HuH-7.5 (cell line): ENCODE measurements around the gene PITX3.
"Not testable (repeated sequence)": the region's sequence is repeated elsewhere in the genome, so short reads cannot be mapped to it uniquely, and the experiment has no call there.

Experiments
- DNase-seq: peaks from one replicate; pipeline ENCODE4 v3.0.0; 2011; ENCODE audit warnings: low spot score

The PITX3 gene

GRCh38 chr10:102255404-102255803, 14.1 kb upstream of the PITX3 start:
- no peak for DNase-seq

GRCh38 chr10:102254426-102254825, 13.1 kb upstream of the PITX3 start:
- DNase-seq, result no peak

- not testable (repeated sequence) for DNase-seq
Measured at GRCh38 chr10:102252508-102252907, 11.2 kb upstream of the PITX3 start.

DNA sequence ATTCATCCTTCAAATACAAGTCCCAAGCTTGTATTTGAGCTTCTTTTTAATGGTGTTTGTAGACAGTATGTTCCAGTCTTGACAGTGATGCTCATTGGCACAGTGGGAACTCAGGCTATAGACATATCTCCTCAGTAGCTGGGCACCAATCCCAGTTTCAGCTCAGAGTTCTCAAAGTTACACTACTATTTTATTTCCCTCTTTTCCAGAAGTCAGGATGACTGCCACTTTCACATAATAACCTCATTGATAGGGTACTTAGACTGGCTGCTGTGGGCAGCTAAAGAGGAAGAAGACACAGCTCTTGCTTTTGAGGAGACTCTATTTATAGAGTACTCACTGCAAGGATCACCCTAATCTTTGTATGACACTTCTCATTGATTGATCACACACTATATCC, 6.4 kb upstream of the PITX3 start:
- DNase-seq, result no peak

DNA sequence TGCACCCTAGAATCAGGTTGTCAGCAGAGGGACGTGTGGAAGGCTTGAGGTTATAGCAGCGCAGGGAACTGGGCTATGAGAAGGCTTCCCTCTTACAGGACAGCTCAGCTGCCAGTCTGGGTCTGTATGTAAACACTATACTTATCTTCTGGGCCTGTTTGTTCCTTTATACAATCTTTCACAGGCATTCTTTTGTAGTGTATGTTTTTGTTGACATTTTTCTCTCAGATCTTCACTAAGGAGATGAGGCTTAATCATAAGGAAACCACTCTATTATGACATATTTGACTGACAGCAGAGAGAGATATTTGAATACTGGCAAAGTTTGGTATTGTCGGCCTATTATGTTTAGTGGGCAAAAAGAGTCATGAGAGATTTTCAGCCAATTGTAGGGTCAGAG, 4.9 kb upstream of the PITX3 start:
- DNase-seq, result no peak

DNA sequence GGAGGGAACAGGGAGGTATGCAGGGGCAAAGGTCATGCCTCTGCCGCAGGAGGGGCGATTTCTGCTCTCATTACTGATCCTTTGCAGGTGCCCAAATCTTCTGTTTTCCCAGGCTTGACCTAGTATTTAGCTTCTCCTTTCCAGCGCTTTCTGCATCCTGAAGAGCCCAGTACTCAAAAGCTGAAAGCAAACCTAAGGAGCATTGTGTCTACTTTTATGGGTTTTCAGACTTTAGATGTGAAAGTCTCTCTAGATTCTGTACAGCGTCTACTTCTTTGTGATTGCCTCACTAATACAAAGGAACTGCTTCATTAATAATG, 4.6 kb upstream of the PITX3 start:
- DNase-seq, result no peak

GRCh38 chr10:102245082-102245931, 4.0 kb upstream of the PITX3 start, which contains the start of gene GBF1:
Gene GBF1, plus strand, starts transcription at chr10:102245532. Its CDS starts 13,407 bp downstream, at chr10:102258939.
- peak; percentile 98 for DNase-seq

DNA sequence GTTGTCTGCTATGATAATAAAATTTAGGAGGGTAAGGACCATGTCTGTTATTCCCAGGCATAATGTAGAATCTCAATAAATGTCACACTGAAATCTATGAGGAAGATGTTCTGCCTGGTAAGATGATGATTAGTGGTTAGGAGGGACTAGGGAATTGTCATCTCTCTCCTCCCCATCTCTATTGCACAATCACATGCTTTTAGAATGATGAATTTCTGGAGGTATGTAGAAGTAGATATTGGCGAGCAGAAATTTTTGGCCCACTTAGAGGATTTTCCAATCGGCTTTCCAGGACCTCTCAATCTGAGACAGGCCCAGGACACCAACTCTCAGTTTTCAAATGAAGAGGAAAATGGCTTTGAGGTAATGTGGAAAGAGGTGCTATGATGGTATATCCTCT, 2.0 kb upstream of the PITX3 start:
- DNase-seq, result no peak

- no peak for DNase-seq
Measured at GRCh38 chr10:102242118-102242485, 790 bp upstream of the PITX3 start.

GRCh38 chr10:102241032-102241443, 274 bp downstream of the PITX3 start:
- DNase-seq, result peak; percentile 64

DNA sequence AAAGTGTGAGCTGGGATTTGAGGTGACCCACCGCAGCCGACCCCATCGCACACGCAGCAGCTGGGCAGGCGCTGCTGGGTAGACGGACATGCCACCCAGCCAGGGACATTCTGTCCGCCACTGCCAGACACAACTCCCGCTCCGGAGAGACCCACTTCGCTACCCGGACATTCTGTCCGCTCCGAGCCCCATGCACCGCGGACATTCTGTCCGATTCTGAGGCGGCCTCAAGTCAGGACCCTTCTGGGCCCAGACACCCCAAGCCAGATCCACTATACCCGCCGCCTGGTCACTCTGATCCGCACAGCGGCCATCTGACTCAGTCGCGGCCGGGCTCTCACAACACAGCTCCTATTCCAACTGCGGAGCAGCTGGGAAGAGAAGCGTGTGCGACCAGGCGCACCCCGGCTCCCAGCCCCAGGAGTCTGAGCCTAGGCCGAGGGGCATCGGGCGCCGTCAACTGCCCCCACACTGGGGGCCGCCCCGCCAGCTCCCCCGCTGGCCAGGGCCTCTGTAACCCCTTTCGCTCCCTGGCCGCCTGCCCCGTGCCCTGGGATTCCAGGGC, 763 bp downstream of the PITX3 start:
- no peak for DNase-seq

- no peak for DNase-seq
Measured at GRCh38 chr10:102237711-102238252, 3.5 kb downstream of the PITX3 start.

- no peak for DNase-seq
Measured at GRCh38 chr10:102236006-102236405, 5.3 kb downstream of the PITX3 start.

DNA sequence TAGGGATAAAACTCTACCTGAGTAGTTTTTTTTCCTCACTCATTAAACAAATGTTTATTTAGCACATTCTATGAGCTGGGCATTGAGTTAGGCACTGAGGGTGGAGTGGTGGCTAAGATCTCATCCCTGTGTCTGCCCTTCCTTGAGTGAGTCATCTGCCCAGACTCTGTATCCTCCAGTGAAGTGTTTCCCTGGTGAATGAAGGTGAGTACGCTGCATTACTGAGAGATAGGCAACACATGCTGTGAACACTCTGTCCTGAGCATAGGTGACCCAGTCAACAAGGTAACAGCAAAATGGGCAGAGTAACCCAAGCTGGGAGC, 5.8 kb downstream of the PITX3 start:
- no peak for DNase-seq

- no peak for DNase-seq
Measured at GRCh38 chr10:102234888-102235597, 6.3 kb downstream of the PITX3 start.

DNA sequence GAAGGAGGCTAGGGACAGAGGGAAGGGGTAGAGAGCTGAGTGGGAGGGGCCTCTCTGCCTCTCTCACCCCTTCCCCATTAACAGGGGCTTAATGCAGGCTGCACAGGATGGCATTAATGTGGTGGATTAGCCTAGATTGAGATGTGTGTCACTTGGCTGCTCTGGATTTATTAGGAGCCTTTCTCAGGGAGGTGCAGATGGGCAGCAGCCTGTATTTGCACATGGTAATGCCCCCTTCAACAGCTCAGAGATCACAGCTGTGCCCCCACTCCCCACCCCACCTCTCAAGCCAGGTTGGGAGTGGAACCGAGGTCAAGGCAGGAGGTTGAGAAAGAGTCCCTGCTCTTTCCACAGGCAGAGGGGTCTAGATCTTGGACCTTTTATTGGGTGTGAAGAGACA, 7.3 kb downstream of the PITX3 start:
- no peak for DNase-seq

- peak; percentile 96 for DNase-seq
Measured at GRCh38 chr10:102231357-102232318, 9.7 kb downstream of the PITX3 start.

- peak; percentile 54 for DNase-seq
Measured at GRCh38 chr10:102230861-102231356, 10.4 kb downstream of the PITX3 start.

GRCh38 chr10:102230264-102230860, 10.9 kb downstream of the PITX3 start:
- peak; percentile 63 for DNase-seq

- DNase-seq, result peak; percentile 76
Measured at GRCh38 chr10:102229810-102230263, 11.5 kb downstream of the PITX3 start.

GRCh38 chr10:102227050-102227449, 14.3 kb downstream of the PITX3 start:
- DNase-seq, result no peak
